NCI-H1436 treated with DMSO at 0.1 percent for 48 hours (cell line): ENCODE data around the gene ANO1.
A peak's percentile ranks its signal among the peaks of the same experiment; 100 is the strongest.

Source experiments
- DNase-seq: peaks from one replicate; lab custom pipeline; 2025; lab: John Stamatoyannopoulos, UW

ANO1 gene

DNA sequence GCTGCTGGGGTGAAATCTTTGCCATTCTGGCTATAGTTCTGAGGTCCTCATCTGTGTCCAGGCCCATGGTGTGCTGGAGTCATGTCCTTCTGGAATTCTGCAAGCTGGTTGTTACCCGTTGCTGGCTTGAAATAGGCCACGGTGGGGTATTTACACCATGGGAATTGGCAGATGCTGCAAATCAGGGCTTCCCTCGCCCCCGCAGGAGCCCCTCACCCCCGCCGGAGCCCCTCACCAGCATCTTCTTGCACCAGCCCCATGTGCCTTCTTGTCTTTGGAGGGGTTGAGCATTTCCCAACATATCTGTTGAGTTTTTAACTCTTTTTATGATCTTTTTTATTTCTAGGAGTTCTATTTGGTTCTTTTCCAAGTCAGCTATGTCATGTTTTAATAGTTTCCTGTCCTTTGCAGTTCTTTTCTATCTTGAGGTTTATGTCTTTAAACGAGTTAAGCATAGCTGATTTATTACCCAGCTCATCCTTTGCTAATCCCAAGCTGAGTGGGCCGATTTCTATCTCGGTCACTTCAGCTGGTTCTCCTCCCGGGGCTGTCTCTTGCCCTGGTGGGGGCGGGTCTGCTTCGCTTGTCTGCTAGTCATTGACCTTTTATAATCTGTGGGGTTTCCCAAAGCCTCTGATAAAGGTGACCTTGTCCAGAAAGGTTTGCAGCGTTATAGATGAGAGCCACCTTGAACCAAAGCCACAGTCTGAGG lies 17.6 kb downstream of the ANO1 start:
- no peak for DNase-seq

DNA sequence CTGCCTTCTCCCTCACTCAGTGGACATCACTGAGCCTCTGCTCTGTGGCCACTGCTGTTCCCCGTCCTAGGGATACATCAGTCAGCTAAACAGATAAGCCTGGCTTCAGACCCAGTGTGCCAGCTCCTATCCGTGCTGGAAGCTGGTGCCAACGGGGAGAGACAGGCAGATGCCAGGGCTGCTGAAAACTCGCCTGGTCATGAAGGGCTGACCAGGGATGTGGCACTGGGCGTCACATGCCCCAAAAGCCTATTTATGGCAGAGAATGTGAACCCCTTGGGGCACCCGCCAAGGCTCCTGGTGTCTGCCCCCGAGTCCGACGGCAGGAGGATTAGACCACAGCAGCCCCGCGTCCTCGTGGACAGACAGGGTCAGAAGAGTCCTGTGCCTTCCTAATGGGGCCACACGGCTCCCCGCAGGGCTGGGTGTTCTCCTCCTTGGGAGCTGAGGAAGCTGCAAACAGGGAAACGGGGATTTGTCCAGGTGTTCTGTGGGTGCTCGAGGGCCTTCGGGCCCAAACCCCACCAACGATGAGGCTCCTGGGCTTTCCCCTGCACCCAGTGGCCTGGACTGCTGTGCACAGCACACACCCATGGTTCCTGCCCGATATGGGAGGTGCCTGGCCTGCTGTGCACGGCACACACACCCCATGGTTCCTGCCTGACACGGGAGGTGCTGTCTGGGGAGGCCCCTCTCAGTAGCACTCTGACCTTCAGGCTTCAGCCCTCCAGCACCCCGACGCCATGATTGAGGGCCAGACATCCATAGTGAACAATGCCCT lies 19.9 kb downstream of the ANO1 start:
- DNase-seq: no peak

DNA sequence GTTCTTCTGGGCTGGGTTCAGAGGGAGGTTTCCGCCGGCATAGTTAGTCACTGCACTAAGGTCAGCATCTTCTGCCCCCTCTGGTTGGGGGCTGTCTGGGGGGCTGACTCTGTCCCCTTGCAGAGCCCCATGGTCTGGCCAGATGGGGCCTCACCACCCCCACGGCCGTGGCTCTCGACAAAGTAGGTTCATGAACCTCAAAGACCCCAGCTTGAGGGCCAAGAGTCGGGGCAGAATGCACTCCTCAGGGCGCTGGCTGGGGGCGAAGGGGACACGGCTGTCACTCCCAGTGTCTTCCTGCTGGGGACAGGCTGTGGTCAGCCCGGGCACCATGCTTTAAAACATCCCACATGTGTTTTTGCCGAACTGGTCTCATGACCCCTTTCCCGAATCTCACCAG lies 20.8 kb downstream of the ANO1 start:
- no peak for DNase-seq

DNA sequence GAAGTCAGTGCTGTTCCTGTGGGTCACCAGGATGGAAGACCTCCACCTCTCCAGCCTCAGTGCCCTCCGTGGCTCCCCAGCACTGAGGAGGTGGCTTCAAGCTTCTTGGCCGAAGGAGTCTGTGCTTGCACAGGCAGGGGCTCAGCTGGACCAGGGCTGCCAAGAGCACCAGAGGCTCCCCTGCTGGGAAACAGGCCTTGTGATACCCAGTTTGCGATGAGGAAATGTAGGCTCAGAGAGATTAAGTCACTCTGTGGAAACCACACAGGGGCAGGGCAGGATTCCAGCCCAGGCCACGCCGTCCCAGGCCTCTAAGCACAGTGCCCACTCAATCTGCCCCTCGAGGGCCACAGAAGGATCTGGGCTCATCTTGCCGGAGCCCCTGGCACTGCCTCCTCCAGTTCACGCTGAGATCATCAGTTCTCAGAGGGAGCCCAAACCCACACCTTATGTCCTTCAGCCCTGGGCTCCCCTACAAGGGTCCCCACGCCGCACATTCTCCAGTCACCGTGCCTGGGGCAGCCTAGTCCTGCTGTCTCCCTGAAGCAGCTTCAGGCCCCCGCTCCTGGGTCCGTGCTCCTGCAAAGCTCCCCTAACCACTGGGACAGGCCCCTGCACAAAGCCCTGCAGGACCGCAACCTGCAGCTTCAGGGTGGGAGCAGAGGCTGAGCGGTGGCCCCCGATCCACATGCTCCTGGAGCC lies 21.6 kb downstream of the ANO1 start:
- no peak for DNase-seq

DNA sequence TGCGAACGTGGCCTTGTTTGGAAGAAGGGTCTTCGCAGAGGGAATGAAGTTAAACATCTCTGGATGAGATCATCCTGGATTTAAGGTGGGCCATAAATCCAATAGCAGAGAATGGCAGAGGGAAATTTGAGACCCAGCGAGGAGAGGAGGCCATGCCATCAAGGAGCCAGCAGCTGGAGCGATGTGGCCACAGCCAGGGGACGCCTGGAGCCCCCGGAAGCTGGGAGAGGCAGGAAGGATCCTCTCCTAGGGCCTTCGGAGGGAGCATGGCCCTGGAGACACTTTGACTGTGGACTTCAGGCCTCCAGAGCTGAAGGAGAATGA lies 22.1 kb downstream of the ANO1 start:
- no peak for DNase-seq

DNA sequence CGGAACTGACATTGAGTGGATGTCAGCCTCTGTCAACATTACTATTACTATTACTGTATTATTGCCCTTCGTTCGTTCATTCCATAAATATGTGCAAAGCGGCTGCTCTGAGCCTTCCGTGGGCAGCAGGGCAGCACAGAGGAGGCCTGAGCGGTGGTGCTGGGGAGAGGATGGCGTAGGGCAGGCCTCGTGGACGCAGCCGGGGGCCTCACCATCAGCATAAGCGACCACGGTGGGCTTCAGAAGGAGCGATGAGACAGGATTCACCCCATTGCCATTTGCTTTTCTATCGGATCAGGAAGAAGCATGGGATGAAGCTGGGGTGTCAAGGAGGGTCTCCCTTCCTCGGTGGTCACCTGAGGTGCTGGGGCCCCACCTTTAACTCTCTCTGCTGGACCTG lies 22.7 kb downstream of the ANO1 start:
- no peak for DNase-seq

DNA sequence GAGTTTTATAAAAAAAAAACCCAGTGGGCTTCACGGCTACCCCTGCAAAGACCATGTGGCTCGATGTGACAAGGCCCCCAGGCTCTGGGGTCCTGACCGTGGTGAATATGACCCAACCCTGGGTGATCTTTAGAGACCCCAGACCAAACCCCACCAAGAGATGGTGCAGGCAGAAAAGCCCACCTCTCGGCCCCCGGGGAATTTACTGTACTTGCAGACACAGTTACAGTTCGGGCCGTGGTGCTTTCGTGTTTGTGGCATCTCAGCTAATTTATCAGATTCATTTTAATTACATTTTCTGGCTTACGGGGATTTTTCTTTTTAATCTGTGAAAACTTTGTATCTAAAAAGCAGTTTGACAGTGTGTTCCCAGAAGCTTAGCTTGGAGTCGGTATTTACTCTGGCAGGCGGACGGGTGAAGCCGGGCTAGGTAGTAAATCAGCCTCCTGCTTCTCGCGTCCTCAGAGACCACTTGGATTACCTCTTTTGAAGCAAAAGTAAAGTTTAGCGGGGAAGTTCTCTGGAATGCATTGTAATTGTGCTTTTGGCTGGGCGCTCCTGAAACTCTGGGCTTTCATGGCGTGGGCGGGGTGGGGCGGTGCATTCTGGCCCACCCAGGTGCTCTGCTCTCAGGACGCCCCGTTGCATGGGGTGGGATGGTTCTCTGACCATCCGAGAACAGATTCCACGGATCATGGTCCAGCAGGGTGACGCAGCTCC lies 25.3 kb downstream of the ANO1 start:
- no peak for DNase-seq

DNA sequence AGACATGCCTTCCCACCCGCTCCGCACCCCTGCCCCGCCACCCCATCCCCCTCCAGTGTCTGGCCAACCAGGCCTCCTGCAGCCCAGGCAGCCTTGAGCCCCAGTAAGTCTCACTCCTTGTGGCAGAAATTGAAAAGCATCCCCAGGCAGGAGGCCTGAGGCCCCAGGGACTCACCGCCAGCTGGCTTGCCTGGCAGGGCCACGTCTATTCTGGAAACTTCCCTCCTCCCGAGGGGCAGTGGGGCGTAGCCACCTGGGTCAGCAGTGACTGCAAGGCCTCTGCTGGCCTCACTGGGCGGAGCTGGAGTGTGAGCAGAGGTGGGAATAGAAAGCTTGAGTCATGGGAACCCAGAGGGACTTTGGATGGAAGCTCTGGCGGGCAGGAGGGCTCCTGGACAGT lies 26.3 kb downstream of the ANO1 start:
- DNase-seq: no peak

DNA sequence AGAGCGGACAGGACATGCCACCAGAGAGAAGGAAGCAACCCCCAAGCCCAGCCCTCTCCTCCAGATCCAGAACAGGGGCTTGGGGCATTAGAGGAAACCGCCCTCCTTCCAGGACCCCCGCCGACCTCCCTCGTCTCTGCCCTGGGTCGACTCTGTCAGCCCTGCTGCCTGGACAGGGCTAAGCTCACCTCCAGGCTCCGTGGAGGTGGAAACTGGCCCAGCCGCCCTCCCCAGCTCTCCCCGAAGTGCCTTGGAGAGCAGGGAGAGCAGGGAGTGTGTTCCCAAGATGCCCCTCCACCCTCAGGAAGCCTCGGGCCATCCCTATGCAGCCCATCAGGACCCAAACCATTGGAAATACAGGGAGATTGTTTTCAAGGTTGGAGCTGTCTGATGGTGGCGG lies 26.8 kb downstream of the ANO1 start:
- no peak for DNase-seq

DNA sequence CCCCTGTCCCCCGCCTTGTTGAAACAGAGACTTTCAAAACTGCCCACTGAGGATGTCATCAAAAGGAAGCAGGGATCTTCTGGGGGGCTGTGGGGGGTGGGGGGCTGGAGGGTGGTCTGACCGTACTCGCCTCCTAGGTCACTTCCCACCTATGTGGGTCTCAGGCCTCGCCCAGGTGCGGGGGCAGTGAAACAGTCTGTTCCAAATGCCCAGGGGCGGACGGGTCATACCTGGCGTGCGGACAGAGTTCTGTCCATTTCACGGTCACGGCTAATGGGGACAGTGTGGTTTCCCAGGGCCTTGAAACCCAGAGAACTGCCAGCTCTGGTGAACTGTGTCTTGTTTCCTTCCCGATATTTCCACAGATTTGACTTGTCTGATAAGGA lies 27.2 kb downstream of the ANO1 start:
- no peak for DNase-seq

DNA sequence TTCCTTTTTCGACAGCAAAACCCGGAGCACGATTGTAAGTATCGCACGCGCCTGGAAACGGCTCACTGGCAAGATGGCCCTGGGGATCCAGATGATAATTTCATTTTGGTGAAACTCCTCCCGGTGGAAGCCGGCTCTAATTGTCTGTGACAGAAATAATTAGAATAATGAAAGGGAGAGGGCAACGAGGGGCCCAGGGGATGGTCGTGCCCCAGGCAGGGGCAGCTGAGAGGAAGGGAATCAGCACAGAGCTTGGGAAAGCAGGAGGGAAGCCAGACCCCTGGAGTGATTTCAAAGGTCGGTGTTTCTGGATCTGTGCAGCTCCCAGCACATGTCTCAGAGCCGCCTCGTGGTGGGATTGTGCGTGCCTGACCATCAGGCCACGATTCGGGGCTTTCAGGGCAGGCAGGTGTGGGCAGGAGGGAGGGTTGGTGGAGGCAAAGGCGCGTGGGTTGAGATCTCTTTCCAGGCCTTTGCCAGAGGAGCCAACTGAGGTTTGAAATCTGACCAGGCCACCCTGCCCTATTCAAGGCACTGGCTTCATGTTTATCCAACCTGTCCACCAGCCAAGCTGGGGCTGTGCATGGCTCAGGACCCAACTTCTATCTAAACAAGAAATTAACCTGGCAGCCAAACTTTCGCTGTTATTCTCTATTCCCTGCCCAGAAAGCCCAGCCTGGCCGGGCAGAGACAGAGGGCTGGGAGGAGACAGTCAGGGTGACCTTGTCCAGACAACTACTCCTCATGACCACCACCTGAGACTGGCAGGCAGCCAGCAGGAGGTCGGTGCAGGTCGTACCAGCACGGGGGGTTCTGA lies 27.8 kb downstream of the ANO1 start:
- DNase-seq: no peak

DNA sequence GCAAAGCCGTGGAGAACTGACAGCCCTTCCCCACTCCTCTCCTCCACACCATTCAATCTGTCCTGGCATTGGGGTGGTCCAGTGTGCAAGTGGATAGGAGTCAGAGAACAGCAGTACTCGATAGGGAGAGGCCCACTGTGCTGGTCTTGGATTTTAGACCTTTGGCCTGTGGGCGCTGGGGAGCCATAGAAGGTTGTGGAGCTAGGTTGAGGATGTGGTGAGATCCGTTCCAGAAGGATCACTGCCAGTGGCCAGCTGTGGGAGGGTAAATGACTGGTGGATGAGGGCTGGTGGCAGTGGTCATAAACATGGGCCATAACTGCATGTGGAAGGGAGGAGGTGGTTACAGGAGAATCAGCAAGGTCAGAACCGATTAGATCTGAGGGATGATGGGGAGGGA lies 28.6 kb downstream of the ANO1 start:
- DNase-seq: no peak

DNA sequence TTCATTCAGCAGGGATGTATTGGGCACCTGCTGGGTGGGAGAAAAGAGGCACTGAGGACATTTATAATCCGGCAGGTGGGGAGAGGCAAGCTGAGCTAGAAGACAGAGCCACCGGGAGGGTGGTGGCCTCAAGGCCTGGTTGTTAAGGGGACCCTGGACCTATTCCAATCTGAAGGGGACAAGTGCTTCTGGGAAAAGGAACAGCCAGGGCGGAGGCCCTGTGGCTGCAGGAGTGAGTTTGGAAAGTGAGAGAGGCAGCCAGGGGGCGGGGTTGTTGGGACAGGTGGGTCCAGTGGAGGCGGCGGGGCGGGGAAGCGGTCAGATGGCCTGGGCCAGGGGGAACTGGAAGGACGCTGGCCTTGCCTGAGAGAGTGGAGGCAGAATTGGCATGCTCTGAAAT lies 29.1 kb downstream of the ANO1 start:
- no peak for DNase-seq

DNA sequence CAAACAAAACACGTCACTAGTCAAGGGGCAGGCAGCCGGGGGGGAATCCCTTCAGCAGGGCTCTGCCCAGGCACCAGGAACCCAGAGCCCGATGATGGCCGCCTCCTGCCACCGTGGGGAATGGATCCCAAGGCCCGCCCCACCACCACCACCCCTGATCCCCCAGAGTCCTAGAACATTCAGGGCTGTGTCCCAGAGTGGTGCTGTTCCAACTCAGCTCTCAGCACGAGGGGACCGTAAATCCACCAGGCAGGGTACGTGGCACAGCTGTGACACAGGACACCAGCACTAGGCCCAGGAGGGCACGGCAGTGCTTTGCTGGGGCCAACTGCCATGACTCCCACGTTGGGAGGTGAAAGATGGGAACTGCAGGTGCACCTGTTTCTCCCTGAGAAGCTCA lies 29.6 kb downstream of the ANO1 start:
- DNase-seq: no peak

DNA sequence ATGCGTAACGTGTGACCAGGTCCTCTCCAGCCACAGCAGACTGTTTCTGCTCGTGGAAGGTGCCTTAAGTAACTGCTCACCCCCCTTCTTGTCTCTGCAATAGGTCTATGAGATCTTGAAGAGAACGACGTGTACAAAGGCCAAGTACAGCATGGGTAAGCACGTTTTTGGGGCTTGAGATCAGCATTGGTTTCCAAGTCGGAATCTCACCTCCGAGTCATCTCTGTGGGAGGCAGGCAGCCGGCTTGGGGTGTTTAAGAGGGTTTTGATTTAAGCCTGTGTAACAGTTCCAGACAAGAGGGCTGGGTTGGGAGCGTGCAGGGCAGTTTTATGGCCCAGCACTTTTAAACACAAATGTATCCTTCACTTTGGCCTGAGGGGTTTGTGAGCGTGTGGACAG lies 30.1 kb downstream of the ANO1 start:
- no peak for DNase-seq

DNA sequence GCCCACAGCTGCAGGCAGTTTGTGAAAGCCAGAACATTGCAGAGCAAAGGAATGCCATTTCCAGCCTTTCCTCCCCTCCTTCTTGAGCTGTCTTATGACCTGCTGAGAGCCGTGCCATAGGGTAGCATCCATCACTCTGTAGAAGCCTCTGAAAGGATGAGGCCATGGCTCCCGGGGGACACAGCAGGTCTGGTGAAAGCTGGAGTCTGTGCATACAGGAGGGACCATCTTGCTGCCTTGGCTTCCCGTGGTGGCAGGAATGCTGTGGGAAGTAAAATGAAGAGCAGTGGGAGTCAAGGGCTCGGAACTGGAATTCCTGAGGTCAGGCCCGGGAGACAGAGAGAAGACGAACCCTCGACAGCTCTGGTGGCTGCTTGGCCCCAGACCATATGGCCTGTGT lies 30.9 kb downstream of the ANO1 start:
- DNase-seq: no peak

DNA sequence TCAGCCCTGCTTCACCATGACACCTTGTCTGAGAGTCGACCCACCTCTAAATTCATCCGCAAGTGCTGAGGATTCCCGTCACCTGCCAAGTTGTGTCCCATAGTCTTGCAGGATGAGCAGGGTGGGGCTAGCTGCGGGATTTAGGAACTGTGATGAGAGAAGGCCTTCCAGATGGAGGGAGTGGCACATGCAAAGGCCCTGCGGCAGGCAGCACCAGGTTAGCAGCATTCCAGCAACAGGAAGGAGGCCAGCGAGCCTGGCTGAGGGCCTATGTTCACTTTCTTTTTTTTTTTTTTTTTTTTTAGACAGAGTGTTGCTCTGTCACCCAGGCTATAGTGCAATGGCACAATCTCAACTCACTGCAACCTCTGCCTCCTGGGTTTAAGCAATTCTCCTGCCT lies 31.8 kb downstream of the ANO1 start:
- DNase-seq: no peak

DNA sequence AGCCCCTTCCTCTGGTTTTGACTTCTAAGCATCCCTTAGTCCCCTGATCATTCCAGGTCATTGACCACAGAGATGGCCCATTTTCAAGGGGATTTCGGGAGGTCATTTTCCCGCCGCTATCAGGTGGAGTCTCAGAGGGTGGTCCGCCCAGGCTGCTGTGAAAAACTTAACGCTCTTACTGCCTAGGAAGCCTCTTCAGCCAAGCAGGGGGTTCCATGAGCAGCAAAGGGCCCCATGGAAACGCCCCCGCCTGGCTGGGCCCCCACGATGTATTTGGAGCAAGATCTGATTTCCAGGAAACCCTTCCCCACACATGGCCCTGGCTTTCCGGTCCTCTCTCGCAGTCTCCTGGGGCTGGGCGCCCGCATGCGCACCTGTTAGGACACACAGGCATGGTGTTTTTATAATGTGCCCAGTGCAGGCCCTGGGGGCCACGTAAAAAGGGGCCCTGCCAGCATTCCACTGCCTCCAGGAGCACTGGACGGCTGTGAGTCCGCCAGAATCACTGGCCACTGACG lies 32.5 kb downstream of the ANO1 start:
- no peak for DNase-seq

DNA sequence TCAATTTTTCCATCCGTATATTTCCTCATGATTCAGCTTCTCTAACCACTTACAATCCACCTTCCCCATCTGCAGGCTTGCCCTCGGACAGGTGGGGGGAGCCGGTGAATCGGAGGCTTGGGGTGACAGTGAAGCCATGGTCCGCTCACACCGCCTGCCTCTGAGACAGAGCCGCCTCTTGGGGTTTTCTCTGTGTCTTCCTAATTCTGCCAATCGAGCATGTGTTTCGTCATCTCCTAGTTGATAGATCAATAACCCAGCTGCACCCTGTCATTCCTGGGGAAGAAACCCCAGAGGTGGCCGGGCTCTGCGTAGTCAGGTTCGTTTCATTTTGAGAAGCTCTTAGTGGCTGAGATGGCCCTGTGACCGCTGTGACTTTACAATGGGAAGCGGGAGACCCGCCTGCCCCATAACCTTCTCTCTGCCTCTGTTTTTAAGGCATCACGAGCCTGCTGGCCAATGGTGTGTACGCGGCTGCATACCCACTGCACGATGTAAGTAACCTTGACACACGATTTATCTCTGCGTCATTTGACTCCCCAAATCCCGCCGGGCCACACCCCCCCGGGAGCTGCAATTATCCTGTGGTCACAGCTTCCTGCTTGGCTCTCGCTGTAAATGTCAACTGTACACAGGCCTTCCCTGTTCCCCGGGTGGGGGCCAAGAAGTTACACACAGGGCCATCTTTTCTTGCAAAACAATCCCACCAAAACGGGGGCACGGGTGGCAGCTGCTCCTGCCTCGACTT lies 33.3 kb downstream of the ANO1 start:
- DNase-seq: peak; percentile 41

DNA sequence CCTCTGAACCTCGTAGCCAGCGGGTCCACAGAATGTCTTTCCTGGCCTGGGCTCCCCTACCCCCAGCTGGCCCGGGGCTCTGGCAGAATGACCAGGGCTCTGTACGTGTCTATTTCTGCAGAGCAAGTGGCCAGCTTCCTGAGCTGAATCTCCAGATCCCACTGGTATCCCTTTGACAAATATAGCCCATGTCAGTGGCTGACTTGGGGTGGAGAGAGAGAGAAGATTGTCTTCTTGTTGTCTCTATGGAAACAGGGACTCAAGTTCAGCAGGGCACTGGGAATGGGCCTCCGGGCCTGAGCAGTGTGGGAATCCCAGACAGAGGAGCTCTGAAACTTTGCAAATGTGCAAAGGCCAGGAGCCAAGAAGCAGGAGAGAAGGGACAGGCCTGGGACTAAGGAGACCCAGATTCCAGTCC lies 33.9 kb downstream of the ANO1 start:
- no peak for DNase-seq

DNA sequence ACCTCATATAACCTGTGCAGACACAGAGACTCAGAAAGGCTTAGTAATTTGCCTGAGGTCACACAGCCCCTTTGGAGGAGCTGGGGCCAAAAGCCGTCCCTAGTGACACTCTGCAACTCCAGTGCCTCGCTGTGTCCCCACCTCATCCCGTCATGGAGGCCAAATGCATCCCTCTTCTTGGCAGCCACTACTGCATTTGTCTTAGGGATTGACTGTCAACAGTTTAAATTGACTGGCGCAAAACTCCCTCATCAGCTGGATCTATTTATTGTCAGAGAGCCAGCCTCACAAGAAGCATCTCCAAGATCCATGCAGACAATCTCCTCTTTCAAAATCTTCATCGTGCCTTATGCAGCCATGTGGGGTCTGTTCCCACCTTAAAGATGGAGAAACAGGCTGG lies 35.7 kb downstream of the ANO1 start:
- no peak for DNase-seq
